DMS79 (cell line): ENCODE results near the gene TMEM43.

ENCODE experiments used
- DNase-seq: peaks from one replicate; lab custom pipeline; 2025; lab: John Stamatoyannopoulos, UW

The TMEM43 gene

DNA sequence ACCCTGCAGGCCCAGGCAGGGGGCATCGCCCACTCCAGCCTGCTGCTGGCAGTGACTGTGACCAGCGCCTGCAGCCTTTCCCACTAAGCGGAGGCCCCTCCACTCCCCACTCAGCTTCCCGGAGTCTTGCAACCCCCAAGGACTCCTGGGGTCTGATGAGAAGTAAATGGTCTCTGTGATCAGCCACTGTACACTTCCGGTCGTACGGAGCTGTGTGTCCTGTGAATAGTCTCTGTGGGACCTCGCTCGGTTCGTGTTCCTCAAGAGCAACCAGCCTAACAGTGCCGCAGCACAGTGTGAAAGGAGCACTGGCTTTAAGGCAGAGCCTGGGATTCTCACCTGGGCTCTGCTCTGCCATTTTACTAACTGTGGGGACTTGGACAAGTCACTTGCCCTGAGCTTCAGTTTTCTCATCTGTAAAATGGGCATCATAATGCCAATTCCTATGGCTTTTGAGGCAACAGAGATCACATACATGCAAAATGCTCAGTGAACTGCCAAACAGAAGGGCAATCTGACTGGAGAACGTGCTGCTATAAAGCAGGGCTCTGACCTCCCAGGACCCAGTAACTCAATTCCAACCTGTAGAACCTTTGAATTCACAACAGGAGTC lies 26.7 kb downstream of the TMEM43 start:
- no peak for DNase-seq

DNA sequence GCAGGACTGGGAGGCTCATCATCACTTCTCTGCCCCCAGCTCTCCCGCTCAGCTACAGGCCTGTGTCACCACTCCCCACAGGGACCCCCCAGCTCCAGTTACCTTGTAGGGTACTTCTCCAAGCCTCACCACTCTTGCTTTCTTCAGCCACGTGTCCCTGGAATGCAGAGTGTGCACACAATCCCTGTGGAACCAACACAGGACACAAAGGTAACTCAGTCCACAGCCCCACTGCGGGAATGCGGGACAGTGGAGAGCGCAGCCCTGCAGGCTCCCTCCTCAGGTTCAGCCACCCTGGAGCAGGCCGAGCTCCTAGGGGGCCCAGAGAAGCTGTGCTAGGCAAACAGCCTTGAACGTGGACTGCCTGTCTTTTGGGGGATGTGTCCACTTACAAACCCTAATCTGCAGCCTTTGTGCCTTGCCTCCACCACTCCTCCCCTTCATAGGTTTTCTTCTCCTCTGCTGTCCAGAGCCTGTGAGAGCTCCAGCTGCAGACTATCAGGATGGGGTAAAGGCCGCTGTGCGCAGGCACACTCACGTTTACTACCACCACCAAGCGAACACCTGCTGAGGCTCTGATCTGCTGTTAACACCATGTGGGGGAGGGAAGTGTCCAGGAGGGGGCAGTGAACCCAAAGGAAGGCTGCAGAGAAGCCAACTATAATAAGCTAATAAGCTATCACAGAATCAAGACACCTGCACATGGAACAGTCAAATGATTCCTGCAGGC lies 27.5 kb downstream of the TMEM43 start:
- DNase-seq = no peak

DNA sequence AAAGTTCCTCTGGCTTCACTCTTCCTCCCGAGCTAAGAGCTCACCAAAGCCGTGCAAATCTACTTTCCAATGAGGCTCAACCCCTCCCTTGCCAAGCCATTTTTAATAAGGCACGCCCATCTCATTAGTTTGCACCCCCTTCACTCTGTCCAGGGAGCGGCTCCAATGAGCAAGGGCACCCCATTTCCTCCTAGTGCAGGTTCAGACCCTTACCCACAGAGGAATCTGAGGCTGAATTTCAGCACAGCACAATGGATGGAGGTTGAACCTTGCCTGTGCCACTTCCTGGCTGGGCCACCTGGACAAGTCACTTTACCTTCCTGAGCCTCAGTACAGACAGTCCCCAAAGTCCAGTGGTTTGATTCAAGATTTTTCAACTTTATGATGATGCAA lies 28.1 kb downstream of the TMEM43 start:
- DNase-seq = no peak

DNA sequence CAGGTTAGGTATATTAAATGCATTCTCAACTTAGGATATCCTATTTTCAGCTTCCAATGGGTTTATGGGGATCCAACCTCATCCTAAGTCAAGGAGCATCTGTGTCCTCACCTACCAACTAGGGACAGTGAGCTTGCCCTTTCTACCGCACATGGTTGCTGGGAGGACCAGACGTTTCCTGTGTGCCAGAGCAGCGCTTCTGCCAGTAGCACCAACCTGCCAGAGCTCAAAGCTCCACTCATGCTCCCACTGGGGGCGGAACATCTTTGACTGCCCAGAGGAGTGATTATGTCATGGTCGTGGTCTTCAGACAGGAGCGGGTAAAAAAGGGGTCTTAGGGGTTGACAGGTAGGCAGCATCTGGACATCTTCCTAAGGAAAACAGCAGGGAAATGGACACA lies 28.8 kb downstream of the TMEM43 start:
- no peak for DNase-seq

DNA sequence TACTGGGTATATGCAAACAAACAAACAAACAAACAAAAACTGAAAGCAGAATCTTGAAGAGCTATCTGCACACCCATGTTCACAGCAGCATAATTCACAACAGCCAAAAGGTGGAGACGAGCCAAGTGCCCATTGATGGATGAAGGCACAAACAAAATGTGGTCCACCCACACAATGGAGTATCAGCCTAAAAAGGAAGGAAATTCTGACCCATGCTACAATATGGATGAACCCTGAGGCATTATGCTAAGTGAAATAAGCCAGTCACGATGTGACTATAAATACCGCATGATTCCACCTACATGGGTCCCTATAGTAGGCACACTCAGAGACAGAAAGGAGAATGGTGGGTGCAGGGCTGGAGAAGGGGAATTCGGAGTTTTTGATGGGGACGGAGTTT lies 29.4 kb downstream of the TMEM43 start:
- no peak for DNase-seq

DNA sequence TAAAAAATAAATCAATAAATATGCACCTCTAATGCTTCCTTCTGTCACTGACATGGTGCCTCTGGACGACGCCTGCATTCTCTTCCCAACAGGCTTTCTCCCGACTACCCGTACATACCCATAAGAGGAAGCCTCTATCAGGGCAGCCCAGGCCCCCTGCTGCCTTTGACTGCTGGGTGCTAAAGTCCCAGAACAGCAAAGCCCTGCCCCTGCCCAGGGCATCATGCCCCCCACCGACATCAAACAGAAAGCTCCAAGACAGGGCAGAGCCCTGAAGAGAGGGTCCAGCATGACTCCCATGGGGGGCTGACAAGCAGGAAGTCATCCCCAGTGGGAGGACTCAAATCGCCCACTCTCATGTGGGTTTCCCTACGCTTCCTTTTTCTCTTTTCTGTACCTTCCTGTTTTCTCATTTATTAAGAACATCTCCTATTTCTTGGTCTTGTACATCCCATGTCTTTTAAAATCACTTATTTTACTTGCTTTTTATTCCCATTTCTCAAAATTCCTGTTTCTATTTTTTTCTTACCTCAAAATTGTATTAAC lies 30.1 kb downstream of the TMEM43 start:
- no peak for DNase-seq

DNA sequence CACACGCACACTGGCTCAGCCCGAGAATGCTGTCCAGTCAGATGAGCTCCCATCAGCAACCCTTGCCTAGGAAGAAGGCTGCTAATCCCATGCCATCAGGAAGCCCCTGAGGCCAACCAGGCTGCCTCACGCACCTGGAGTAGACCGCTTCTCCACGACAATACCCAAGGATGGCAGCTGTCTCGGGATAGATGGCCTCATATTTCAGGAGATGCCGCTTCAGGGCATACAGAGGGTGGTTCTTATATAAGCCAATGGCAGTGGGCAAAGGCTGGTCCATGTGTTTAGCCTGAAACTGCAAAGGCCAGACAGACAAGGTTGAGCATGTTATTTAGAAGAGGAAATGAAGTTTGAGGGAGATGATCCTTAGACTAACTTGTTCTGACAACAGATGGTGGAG lies 31.3 kb downstream of the TMEM43 start:
- DNase-seq = no peak

DNA sequence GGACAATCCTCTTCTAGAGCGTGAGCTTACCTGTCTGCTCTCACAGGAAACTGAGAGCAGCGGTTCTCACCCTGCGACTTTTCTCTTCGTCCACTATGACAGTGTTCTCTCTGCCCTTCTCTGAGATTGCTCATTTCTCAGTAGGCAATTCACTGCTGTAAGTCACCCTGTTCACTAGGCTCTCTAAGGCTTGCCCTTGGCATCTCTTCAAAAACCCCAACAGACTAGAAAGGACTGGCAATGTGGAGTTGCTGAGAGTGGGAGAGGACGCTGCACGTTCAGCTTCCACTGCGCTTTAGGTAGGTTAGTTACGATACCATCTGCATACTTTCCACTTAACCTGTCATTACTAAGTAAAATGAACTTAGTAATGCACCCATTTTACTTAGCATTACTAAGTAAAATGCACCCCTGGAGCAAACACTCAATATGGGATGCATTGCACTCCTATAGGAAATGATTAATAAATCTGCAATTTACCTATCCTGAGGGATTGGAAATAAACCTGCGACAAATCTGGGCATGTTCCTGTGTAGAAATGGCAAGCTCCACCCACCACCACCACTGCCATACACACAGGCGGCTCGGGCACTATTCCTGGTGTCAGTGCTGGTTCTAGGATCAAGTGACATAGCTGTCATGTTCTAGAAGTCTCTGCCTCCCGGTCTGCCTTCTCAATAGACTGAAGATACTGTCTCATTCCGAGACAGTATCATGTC lies 32.1 kb downstream of the TMEM43 start:
- DNase-seq = no peak

DNA sequence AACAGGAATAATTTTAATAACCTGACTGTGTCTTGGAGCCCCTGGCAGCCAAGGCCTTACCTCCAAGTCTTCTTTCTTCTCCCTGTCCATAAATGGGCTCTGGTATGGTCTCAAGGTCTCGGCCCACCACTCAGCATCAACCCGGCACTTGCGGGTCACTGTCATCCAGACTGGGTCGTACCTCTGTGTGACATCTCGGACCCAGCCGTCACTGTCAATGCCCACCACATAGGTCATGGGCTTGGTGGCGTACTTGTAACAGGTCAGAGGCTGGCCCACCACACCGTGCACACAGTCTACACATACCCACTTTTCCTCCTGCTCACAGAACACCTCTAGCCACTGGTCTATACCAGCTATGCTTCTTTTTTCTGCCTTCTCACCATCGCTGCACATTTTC lies 33.1 kb downstream of the TMEM43 start:
- no peak for DNase-seq

DNA sequence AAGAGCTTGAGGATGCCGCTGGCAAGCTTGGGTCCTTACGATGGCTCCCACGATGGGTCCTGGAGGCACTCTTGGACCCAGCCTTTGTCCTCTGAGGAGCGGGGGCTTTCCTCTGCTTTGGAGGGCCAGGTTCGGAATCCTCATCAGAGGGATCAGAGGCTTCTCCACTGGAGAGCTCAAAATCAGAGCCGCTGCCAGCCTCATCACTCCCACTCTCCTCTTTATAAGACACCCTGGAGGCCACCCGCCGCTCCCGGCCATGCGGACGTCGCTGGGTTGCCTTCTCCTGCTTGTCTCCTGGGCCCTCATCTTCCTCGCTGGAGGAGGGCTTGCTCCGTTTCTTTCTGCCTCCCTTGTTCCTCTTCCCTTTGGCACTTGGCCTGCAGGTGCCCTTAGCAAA lies 33.5 kb downstream of the TMEM43 start:
- DNase-seq = no peak

DNA sequence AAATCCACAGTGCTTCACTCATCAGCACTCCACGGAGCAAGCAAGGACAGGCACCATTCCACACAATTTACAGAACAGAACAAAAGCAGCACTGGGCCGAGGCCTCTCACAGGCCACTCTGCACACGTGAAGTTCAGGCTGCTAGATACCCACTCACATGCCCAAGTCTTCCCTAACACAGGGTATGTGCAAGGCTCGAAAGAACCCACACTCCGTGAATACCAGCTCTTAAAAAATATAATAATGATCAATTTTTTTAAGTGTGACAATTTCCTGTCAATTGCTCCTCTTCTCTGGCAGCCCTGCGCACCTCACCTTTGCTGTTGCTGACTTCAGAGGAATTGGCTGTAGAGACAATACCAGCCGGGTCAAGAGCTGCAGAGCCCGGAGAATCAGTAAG lies 34.6 kb downstream of the TMEM43 start:
- no peak for DNase-seq

DNA sequence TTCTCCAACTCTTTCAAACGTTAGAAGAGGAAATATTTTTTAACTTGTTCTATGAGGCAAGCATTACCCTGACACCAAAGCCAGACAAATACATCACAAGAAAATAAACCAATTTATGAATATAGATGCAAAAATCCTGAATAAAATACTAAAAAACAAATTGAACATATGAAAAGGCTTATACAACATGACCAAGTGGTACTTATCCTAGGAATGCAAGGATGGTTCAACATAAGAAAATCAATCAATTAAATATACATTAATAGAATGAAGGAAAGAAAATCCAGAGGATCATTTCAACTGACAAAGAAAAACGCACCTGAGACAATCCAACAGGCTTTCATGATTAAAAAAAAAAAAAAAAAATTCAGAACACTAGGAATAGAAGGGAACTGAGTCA lies 36.4 kb downstream of the TMEM43 start:
- DNase-seq = no peak

DNA sequence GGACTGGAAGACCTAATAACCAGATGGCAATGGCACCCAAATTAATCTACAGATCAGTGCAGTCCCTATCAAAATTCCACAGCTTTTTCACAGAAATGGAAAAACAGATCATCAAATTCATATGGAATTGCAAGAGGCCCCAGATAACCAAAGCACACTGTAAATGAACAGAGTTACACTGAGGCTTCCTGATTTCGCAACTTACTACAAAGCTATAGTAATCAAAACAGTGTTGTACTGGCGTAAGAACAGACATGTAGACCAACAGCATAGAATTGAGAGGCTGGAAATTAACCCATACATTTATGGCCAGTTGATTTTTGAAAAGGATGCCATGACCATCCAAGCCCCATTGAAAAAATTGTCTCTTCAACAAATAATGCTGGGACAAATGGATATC lies 37.3 kb downstream of the TMEM43 start:
- no peak for DNase-seq

DNA sequence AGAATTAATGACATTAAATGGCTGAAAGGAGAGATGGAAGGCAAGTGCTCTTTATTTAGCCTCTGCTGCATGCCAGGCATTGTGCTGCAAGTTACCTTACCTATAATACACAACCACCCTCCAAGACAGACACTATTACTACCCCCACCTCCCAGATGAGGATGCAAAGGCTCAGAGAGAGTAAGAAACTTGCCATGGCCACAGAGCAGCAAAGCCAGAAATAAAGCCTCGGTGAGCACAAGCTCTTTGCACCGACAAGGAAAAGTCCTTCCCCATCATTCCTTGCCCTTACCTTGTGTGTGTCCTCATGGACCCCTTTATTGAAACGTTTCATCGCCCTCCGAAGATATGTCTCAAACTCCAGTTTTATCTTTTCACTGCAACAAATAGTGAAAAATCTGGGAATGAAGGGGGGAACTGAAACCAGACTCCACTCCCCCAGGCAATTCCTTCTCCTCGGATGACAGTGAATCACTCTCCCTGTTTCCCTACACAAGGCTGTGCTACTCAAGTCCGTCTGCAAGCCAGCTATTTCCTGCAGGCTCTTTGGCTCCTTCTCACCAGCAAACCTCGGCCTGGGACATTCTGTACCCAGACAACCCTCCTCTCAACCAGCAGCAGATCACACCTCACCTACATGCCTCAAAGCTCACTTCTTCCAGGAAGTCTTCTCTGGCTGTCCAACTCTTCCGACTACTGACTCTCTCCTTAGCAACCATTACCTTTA lies 42.2 kb downstream of the TMEM43 start:
- no peak for DNase-seq

DNA sequence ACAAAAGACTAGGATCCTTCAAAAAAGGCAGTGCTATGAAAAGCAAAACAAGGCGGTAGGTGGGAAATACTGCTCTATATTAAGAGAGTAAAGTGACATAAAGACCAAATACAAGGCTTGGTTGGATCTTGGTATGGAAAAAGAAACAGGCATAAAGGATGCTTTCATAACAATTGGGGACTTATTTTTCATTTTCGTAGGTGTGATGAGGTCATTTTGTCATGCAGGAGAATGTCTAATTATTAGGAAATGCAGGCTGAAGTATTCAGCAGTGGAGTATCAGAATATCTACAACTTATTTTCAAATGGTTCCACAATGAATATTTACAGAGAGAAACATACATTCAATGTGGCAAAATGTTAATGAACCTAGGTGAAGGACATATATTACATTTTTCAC lies 44.6 kb downstream of the TMEM43 start:
- DNase-seq = no peak

DNA sequence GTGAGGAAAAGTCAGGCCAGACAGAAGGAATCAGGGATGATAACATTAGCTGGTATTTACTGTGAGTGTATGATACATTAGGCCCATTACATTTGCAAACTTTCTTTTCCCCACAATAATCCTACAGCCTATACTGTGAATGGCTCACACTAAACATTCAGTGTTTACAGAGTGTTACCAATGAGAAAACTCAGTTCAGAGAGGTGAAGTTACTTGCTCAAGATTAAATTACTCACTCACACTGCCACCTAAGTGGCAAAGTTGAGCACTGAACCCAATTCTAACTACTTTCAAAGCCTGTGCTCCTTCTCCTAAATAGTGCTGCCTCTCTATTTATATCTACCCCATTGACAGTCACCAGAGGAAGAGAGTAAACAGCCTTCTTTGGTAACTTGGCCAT lies 45.0 kb downstream of the TMEM43 start:
- no peak for DNase-seq

DNA sequence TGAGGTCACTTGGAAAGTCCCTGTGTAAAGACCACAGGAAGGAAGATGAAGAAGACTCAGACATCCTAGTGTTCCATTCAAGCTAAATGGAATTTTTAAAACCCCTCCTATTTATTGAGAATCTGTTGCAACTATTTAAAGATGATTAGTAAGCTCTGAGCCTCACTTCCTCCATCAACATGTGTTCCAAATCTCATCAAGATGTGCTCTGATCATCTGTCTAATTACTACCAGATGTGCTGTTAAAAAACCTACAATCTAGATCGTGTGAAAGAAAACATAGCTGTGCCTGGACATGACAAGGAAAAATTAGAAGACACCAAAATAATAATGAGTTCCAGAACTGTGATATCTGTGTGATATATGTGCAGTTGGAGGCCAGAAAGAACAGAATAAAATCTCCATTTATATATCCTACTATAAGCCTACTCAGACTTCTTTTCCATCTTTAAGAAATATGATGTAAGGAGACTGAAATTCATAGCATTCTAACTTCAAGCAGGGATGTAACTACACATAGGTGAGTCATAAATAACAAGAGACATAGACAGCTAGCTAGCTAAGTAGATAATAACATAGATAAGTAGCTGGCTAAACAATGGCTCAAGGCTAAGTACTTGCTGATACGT lies 45.8 kb downstream of the TMEM43 start:
- DNase-seq = no peak

DNA sequence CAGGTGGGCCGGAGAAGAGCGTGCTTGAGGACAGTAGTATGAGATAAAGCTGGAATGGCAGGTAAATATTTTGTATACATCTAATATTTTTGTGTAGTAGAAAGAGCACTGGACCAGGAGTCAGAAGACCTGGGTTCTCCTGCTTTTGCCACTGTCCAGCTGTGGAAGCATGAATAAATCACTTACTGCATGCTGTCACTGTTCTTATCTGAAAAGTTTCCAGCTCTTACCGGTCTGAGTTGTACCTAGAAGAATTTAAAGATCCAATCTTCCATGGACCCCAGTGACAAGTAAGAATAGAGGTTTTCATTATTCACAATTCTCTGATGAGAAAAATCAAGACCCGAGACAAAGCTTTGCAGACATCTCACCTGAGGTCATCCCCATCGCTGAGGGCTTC lies 47.6 kb downstream of the TMEM43 start:
- DNase-seq = no peak

DNA sequence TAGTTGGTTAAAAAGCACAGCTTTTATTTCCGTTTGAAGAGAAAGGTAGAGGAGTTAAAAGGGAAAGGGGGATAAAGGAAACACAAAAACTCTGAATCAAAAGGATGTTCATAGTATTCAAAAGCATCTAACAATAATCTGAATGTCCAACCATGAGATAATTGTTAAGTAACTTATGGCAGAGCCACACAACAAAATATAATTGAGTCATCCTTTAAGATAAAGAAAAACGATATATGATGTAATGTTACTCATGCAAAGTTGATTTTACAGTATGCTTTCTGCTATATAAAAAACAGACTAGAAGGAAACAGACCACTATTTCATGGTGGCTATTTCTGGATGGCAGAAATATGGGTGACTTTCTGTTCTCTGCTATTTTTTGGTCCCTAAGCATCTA lies 49.6 kb downstream of the TMEM43 start:
- DNase-seq = no peak

DNA sequence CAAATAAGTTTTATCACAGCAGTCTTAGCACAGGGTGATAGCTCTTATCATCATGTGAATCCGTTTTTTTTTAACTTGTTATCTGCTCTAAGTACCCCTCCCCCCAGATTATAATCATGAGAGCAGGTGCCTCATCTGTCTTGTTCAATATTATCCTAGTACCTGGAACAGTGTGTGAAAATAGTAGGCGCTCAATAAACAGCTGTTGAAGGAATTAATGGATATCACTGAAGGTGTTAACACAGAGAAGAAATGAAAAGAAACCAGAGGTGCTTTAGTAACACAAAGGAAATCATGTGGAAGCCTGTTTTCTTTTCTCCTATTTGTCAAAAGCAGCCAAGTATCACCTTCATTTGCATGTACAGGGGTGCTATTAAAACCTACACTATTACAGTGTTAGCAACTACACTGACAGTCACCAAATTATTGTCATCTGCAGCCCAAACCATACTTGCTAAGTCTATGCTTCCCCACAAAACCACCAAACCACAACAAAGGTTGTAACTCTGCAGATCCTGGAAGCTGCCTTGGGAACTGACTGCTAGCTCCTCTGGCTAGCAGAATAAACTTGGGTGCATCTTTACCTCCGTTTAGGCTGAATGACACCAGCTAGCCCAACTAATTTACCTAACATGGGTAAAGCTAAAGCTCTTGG lies 50.7 kb downstream of the TMEM43 start:
- no peak for DNase-seq

DNA sequence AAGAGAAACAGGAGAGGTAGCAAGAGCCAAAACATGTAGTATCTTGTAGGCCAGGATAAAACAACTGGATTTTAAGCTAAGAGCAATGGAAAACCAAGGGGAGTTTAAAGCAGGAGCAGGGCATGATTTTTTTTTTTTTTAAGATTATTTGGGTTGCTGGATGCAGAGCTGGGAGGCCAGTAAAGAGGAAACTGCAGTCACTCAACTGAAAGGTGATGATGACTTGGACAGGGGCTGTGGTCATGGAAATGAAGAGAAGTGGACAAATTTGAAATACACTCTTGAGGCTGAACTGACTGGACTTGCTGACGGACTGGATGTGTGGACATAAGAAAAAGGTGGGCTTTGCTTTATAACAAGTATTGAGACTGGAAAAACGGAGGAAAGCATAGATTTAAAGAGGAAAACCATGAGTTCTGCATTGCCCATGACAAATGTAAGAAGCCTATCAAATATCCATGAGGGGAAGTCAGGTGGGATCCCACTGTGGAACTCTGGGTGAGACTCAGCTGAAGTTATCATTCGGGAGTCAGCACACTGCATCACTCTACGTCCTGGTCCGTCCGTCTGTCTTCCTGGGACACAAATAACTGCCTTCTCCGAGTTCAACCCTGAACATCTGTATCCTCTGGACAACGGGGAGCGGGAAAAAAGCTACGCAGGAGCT lies 52.9 kb downstream of the TMEM43 start:
- DNase-seq = no peak
